GM18519 (cell line): ENCODE results near the gene ENTHD1.
"Not testable (repeated sequence)": the region's sequence is repeated elsewhere in the genome, so short reads cannot be mapped to it uniquely, and the experiment has no call there.

Experiments used
- ATAC-seq: cut with Tn5 transposase; IDR thresholded peaks from one replicate; pipeline ENCODE4 v1.9.1; 2021; ENCODE audit warnings: mild to moderate bottlenecking, moderate library complexity; ENCODE audit not compliant: unreplicated experiment, low FRiP score

ENTHD1 gene

DNA sequence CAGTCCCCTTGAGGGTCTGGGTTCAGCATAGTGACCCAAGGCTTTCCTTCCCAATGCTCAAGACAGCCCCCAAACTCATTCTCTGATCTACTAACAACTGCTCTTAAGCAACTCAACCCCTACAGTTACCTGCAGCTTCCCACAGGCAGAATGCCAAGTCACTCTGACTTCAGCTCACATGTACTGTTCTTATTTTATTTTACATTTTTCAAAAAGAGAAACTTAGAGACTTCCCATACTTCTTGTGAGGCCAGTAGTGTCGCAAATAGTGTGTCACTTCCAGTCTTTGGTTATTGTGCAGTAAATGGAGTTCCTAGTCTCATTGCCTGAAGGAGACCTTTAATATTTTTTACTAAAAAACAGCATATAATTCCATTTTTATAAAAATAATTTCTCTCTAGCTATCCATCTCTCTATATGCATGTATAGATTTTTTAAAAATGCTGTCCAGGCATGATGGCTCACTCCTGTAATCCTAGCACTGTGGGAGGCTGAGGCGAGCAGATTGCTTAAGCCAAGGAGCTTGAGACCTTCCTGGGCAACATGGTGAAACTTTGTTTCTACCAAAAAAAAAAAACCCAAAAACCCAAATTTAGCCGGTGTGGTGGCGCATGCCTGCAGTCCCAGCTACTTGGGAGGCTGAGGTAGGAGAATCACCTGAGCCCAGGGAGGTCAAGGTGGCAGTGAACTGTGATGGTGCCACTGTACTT is 41.8 kb downstream of the ENTHD1 start:
- no peak for ATAC-seq

DNA sequence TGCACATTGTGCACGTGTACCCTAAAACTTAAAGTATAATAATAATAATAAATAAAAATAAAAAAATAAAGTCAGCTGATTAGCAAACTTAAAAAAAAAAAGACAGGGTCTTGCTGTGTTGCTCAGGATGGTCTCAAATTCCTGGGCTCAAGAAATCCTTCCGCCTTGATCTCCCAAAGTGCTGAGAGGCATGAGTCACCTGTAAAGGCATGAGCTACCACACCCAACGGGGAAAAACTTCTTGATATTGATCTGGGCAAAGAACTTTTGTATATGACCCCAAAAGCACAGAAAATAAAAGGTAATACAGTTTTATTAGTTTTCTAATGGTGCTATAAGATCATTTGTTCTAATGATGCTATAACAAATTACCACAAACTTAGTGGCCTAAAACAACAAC is 46.1 kb downstream of the ENTHD1 start:
- no peak for ATAC-seq

DNA sequence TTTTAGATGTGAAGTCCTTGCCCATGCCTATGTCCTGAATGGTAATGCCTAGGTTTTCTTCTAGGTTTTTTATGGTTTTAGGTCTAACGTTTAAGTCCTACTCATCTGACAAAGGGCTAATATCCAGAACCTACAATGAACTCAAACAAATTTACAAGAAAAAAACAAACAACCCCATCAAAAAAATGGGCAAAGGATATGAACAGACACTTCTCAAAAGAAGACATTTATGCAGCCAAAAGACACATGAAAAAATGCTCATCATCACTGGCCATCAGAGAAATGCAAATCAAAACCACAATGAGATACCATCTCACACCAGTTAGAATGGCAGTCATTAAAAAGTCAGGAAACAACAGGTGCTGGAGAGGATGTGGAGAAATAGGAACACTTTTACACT is 47.0 kb downstream of the ENTHD1 start:
- not testable (repeated sequence) for ATAC-seq

DNA sequence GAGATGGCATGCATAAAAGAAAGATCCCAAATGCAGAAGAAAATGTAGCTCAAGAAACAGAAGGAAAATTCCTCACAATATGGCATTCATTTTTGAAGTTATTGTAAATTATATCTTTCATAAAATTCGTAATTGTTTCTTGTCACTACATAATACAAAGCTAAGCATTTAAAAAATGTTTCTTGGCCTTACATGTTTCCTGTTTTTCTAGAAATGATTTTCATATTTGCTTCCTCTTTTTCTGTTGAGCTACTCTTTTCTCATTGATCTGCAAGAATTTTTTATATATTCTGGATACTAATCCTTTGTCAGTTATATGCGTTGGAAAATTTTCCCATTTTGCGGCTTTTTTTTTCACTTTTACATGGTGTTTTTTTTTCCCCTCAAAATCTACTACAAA is 48.0 kb downstream of the ENTHD1 start:
- no peak for ATAC-seq

DNA sequence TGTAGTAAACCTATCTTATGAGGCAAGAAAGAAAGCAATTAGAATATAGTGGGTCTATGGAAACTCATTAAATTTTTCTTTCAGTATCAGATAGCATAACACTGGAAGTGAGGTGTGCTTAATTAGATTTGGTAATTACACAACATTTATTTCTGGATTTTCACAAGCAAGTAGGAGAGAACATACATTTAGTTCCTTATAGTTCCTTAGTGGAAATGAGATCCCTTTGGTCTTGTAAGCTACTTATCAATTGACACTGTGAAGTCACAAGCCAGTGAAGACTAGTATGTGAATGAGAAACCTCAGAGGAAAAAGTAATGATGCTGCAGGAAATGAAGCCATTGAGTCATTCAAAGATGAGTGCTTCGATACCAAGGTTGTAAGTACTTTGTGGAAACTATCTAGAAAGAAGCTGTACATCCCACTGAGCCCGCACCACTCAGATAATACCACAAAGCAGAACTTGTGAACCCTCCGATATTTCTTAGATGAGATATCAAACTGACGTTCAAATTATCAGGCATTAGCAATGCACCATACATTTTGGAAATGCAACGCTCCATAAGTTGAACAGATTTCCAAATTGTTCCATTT is 53.5 kb downstream of the ENTHD1 start:
- no peak for ATAC-seq

DNA sequence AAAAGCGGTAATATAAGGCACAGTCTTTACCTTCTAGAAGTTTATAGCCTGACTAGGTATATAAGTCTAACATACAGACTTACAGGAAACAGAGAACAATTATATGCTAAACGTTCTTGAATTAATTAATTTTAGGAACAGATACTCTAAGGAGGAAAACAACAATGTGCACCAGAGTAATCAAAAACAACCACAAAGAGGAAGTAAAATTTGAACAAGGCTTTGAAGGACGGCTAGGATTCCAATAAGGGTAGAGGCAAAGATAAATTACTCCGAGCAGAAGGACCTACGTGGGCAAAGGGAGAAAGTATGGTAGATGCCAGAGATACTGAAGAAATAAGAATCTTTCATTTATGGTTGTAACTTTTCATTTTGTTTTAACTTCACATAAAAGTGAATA is 54.4 kb downstream of the ENTHD1 start:
- no peak for ATAC-seq

DNA sequence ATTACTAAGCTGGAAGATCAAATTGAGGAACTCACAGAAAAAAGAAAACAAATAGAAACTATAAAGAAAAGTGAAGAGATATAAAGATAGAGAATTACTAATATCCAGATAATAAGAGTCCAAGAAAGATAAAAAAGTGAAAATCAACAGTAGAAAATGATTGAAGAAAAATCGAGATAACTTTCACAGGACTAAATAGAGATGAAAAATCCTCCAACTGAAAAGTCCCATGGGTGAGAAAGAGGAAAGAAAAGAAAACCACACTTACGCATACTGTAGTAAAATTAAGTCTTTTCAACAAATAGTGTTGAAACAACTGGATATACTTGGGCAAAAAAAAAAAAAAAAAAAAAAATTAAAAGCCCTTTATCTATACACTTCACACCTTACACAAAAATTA is 60.0 kb downstream of the ENTHD1 start:
- no peak for ATAC-seq

DNA sequence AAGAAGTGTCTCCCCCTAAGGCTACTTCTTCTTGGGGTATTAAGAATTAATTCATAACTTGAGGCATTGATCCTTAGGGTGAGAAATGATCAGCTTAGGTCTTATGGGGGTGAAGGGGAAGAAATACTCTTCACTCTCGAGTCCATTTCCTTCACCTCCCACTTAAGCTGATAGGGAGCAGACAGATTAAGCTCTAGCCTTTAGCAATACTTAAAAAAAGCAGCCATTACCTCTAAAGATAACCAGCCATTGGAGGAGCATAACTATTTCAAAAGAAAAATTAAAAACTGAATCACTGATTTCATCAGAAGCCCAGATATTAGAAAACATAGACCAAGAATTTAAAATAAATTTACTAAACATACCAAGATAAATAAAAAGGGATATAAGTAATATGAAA is 60.5 kb downstream of the ENTHD1 start:
- no peak for ATAC-seq

DNA sequence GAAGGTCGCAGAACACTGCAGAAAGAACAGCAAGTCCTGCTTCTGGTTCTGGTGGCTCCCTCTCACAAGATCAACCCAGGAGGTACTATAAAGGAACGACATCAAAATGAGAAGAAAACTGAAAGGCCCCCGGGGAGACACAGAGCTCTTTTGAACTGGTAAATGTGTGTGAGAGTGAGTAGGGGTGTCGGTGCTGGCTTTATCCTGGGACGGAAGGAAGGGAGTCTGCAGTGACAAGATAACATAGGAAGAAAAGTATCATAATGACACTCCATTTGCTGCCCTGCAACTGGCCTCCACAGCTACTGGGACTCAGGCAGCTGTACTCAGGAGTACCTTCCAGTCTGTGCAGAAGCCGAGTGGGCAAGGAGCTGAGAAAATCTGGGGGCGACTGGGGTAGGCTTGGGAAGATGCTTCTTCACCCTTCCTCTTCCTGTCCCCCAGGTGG is 60.9 kb downstream of the ENTHD1 start:
- no peak for ATAC-seq

DNA sequence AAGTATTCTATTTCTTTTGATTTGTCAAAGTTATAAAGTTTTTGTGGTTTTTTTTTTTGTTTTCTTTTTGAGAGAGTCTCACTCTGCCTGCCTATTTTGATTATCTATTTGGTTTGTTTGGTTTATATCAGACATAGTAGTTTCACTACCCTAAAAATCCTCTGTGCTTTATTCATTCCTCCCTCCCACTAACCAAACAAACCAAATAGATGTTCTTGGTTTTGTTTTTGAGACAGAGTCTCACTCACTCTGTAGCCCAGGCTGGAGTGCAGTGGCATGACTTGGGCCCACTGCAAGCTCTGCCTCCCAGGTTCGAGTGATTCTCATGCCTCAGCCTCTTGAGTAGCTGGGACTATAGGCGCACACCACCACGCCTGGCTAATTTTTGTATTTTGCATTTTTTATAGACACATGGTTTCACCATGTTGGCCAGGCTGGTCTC is 67.9 kb downstream of the ENTHD1 start:
- peak; percentile 79 for ATAC-seq

DNA sequence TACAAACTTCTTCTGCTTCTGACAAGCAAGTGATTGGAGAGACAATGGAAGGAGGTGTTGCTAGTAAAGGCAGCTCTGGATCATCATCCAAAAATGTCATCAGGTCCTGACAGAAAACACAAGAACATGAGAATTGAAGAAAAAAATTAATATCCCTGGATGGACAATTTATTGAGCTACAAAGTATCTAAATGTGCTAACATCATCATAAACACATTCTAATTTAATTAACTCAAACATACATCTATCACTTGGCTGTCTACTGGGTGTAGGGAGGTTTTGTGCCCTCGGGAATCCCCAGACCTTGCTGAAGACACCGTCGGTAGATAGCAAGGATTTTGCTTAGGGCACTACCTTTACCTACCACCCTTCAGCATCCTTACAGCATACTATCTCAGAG is 72.6 kb downstream of the ENTHD1 start:
- no peak for ATAC-seq

DNA sequence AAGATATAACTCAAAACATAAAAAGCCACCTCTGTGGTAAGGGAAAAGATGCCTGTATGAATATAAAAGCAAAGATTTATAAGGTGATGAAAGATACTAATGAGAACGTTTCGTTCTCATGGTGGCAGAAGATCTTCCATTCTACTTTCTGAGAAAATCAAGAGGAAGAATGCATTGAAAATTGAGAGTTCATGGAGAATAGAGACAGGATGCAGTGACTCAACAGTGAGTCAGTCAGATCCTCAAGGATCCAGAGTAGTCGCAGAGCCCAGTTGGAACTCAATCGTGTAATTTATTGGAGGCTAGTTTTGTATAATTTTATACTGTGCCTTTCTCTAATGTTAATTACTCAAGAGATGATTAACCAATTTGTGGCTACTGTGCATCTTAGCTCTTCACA is 73.3 kb downstream of the ENTHD1 start:
- no peak for ATAC-seq

DNA sequence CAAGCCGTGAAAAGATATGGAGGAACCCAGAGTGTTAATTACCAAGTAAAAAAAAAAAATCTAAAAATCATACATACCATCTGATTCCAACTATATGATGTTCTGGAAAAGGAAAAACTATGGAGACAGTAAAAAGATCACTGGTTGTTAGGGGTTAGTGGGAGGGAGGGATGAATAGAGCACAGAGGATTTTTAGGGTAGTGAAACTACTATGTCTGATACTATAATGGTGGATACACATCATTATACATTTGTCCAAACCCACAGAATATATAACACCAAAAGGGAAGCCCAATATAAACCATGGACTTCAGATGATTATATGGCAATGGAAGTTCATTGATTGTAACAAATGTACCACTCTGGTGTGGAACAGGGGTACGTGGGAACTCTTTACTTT is 74.1 kb downstream of the ENTHD1 start:
- ATAC-seq, result no peak

DNA sequence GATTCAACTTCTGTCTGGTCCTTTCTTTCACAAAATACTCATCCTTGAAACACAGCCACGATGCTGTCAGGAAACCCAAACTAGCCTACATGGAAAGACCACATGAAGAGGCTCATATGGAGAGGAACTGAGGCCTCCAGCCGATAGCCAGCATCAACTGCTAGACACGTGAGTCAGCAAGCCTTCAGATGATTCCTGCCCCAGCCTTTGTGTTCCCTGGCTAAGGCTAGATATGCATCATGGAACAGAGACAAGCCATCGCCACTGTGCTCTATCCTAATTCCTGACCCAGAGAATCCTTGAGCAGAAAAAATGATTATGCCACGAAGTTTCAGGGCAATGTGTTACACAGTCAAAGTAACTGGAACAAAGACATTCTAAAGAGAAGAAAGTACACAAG is 75.5 kb downstream of the ENTHD1 start:
- no peak for ATAC-seq

DNA sequence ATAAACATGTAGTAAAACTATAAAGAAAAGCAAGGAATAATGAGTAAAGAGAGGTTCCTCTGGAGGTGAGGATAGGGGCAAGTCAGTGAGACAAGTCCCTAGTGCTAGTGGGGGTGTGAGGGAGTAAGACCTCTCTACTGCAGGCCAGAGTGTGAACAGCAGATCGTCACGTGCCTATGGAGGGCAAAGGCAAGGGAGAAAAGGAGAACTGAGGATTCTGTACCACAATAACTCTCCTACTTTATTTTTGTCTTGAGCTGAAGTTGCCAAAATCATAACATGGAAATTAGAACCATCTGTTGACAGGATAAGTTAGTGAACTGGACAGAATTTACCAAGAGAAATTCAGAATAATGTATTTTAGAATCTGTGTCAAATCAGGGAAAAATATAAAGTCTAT is 77.6 kb downstream of the ENTHD1 start:
- ATAC-seq, result no peak

DNA sequence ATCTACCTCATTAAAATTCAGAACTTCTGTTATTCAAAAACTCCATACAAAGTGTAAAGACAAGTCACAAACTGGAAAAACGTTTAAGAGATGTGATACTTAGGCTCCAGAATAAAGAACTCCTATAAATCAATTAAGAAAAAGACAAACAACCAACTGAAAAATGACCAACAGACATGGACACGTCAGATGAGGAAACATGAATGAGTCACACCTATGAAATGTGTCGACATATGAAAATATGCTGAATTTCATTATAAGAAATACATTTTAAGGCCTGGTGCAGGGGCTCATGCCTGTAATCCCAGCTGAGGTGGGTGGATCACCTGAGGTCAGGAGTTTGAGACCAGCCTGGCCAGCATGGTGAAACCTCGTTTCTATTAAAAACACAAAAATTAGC is 78.7 kb downstream of the ENTHD1 start:
- ATAC-seq, result no peak

DNA sequence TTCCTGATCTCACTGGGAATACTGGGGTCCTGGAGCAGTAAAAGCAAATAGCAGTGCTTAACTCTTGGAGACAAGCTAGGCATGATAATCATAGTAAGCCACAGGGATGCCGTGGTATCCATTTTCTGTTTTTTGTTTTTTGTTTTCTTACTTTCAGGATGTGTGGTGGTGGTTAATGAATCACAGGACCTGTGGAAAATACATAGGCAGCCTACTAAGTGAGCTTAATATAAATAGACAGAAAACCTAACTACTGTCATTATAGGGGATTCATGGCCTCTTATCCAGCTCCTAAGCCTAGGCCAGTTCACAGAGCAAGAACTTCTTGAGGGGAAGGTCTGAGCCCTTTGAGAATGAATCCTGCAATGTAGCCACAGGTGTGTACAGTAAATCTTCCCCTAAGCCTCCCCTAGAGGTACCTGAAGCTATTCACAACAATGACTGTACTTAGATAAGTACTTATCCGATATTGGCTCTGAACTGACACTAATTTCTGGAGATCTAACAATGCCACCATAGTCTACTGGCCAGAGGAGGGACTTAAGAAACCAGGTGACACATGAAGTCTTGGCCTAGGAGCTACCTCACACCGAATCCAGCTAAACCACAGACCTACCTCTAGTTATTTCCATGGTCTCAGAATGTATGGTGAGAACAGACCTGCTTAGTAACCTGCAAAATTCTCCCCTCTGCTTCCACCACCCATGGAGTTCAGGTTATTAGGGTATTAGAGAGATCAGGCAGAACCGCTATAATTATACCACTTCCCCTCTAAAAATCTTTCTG is 83.6 kb downstream of the ENTHD1 start:
- no peak for ATAC-seq

DNA sequence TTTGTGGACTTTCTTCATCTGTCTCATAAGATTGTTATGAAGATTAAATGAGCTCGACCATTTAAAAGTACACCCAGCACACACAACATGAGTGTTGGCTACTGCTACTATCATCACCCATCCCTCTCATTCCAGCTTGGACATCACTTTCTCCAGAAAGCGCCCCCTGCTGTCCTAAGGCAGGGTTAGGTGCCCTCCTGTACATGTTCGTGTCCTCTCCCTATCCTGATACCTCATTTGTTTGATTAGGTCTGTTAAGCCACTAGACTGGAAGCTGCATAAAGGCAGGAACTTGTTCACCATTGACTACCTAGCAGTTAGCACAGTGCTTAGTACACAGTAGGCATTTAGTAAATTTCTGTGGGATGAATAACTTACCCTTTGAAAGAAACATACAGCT is 85.5 kb downstream of the ENTHD1 start:
- ATAC-seq, result no peak

DNA sequence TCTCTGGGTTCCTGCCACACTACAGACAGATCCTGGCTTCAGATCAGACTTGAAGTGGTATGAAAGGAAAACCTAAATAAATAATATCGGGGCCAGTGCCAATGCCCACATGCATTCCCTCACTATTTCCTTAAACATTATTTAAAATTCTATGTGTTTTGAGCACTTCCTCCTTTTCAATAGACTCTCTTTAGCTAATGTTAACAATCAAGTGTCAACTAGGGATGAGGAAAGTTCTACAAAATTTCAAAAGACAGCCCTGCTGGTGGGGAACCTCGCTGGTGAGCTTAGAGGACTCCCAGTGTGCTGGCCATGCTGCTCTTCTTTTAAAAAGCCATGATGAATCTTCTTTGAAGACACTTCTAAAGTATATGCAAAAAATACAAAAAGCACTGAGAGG is 87.5 kb downstream of the ENTHD1 start:
- ATAC-seq, result no peak

DNA sequence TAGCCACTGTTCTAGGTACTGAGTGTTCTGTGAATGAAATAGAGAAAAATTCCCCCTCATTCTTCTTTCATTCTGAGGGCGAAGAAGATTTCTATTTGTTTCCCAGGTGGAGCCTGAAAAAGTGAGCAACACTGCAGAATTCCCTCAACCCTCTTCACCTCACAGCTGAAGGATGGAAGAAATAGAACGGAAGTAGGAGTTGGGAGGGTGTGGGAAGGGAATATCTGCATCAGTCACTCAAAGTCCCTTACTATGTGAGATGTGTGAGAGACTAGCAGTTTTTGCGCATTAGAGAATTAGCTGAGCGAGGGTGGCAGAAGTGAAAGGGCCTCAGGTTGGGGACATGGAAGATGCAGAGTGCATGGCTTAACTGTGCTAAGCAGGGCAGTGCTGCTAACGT is 88.4 kb downstream of the ENTHD1 start:
- ATAC-seq, result no peak

DNA sequence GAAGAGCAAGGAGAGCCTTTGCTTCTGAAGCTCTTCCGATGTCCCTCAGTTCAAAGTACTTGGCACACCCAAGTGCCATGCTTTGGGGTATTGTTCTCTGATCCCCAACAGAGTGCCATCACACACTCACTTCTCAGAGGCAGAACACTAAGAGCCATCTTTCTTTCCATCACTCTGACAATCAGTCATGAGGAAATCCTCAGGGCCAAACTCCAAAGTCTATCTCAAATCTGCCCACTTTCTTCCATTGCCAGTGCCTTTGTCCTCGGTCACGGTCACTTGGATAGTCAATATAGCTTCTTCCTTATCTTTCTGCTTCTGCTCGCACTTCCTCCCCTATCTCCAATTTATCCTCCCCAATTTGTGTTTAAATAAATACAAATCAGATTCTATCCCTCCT is 90.9 kb downstream of the ENTHD1 start:
- no peak for ATAC-seq
